GM12878 (cell line): ENCODE measurements around the gene FLNC. TPM values are rescaled to one million over a fixed set of nuclear protein-coding genes. Genes with fewer than 3 reads are reported as not detected.

ENCODE experiments used
- ATAC-seq: fragments of 200-7000 bp; cut with Tn5 transposase; 3 replicates; pipeline ENCODE4 v1.9.1; 2020; ENCODE audit warnings: mild to moderate bottlenecking, moderate library complexity
- BruUV-seq: library from RNA; stranded (reverse); fragments of 400-500 nt; replicated peaks from 2 replicates; lab custom pipeline; 2021; lab: Mats Ljungman, UMichigan
- CTCF ChIA-PET: fragments of 300-600 bp; sonication (Branson Sonifier 250); formaldehyde crosslinking; extraction: SDS; loops from one replicate; lab custom pipeline; 2021; ENCODE audit warnings: inconsistent platforms; lab: Yijun Ruan, JAX
- POLR2A ChIA-PET: fragments of 350-600 bp; formaldehyde crosslinking; extraction: SDS; loops from one replicate; lab custom pipeline; 2021; ENCODE audit warnings: inconsistent platforms; lab: Charles Lee
- RAD21 ChIA-PET: fragments of 300-600 bp; sonication (Branson Sonifier 250); formaldehyde crosslinking; loops from one replicate; lab custom pipeline; 2023; ENCODE audit warnings: antibody characterized with exemption; ENCODE audit not compliant: unreplicated experiment; lab: Charles Lee
- SMC1A ChIA-PET: fragments of 300-600 bp; sonication (Branson Sonifier 250); formaldehyde crosslinking; loops from one replicate; lab custom pipeline; 2023; ENCODE audit not compliant: unreplicated experiment, uncharacterized antibody; lab: Charles Lee
- DNase-seq: peaks from one replicate; pipeline ENCODE4 v3.0.0-alpha.2; 2011; ENCODE audit warnings: low read depth, low spot score
- FAIRE-seq: peaks from 3 replicates; lab custom pipeline; 2011; peaks lifted over from hg19 to GRCh38; lab: Jason Lieb, UNC
- H2AFZ ChIP-seq: 2 replicates; pipeline ENCODE4 v1.6.0; 2011; ENCODE audit warnings: low read depth, low read length, control low read depth; ENCODE audit not compliant: control insufficient read depth
- H3K27ac ChIP-seq: 2 replicates; pipeline ENCODE4 v1.5.1; 2011; ENCODE audit warnings: control low read depth; ENCODE audit not compliant: control insufficient read depth, insufficient read depth
- H3K27me3 ChIP-seq, 2 experiments: replicated peaks in 1 of 2; 2 replicates each; pipeline versions ENCODE4 v1.6.0 to v1.6.1; 2011; ENCODE audit warnings: low read length in 1 of 2; ENCODE audit not compliant: control insufficient read depth in 2 of 2, insufficient read depth in 2 of 2
- H3K36me3 ChIP-seq, 2 experiments: 2 replicates each; pipeline ENCODE4 v1.5.1; 2011; ENCODE audit warnings: low read length in 1 of 2; ENCODE audit not compliant: control insufficient read depth in 2 of 2, insufficient read depth in 2 of 2
- H3K4me1 ChIP-seq: 2 replicates; pipeline ENCODE4 v1.6.1; 2011; ENCODE audit warnings: mild to moderate bottlenecking, low read length, moderate library complexity, mixed read lengths; ENCODE audit not compliant: control insufficient read depth, insufficient read depth
- H3K4me2 ChIP-seq: 2 replicates; pipeline ENCODE4 v1.6.0; 2011; ENCODE audit warnings: control low read depth; ENCODE audit not compliant: control insufficient read depth, insufficient read depth
- H3K4me3 ChIP-seq: fragments of 200-600 bp; sonication (generic); 2 replicates; pipeline ENCODE4 v1.5.1; 2016
- H3K79me2 ChIP-seq: 2 replicates; pipeline ENCODE4 v1.6.0; 2011; ENCODE audit warnings: low read length; ENCODE audit not compliant: control insufficient read depth, insufficient read depth
- H3K9ac ChIP-seq: 2 replicates; pipeline ENCODE4 v1.8.0; 2011; ENCODE audit warnings: low read length, control low read depth, mixed read lengths; ENCODE audit not compliant: control insufficient read depth, insufficient read depth
- H3K9me3 ChIP-seq: replicated peaks from 3 replicates; pipeline ENCODE4 v1.5.1; 2011; ENCODE audit warnings: mild to moderate bottlenecking, low read length; ENCODE audit not compliant: control insufficient read depth, insufficient read depth
- H4K20me1 ChIP-seq: 2 replicates; pipeline ENCODE4 v1.6.0; 2011; ENCODE audit not compliant: control insufficient read depth, insufficient read depth
- POLR2A ChIP-seq: IDR thresholded peaks from 2 replicates; pipeline ENCODE4 v1.6.1; 2011; ENCODE audit warnings: low read depth, mild to moderate bottlenecking, low read length
- SPI1 ChIP-seq: IDR thresholded peaks from 2 replicates; pipeline ENCODE4 v1.6.1; 2011; ENCODE audit warnings: low read depth, mild to moderate bottlenecking, low read length, moderate library complexity, borderline replicate concordance; ENCODE audit not compliant: insufficient read depth
- SRF ChIP-seq, 2 experiments: IDR thresholded peaks; 2 replicates each; pipeline ENCODE4 v1.6.1; 2011; ENCODE audit warnings: low read depth in 2 of 2, low read length in 2 of 2, mild to moderate bottlenecking in 1 of 2, moderate library complexity in 1 of 2
- STAT1 ChIP-seq: fragments of 450-650 bp; conservative IDR thresholded peaks from 2 replicates; pipeline ENCODE4 v1.6.1; 2014; ENCODE audit warnings: antibody characterized with exemption, mild to moderate bottlenecking
- WGBS: methylation state at CpG from one replicate; pipeline ENCODE4 v1.1.6; 2016; ENCODE audit warnings: low lambda C conversion rate; ENCODE audit not compliant: insufficient replicate concordance, insufficient coverage; ENCODE audit errors: missing lambda C conversion rate; 5-methylcytosine and 5-hydroxymethylcytosine counted together
- in situ Hi-C: fragments of 300-500 bp; cut with MboI; formaldehyde crosslinking; loops from 9 replicates; pipeline ENCODE4 v1.14.3; 2018; ENCODE audit warnings: mixed read lengths
- intact Hi-C: fragments of 100-400 bp; cut with micrococcal nuclease; formaldehyde crosslinking; loops from one replicate; pipeline ENCODE4 v1.14.2; 2022; ENCODE audit not compliant: unreplicated experiment
- polyA plus RNA-seq, 11 experiments: library from polyadenylated mRNA; depleted of rRNA in 4 of 11; unstranded in 6 of 11; stranded (reverse) in 5 of 11; fragments of >200 nt; fragmentation: Nextera tagmentation in 4 of 11; fragmentation: Illumina TruSeq in 1 of 11; extraction: Ambion mirVana in 4 of 11; extraction: Trizol in 1 of 11; gene quantifications; 1 replicate in 1 of 11; 2 replicates in 10 of 11; pipeline versions ENCODE4 v1.2.1 to v1.2.3, GENCODE V29; 2011 to 2016; ENCODE audit warnings: inconsistent platforms in 2 of 11, missing spikeins in 2 of 11, low read depth in 1 of 11
- total RNA-seq, 4 experiments: library from RNA; depleted of rRNA in 3 of 4; stranded (reverse); fragments of >200 nt in 3 of 4; fragmentation: Illumina TruSeq in 1 of 4; extraction: Trizol in 1 of 4; gene quantifications; 2 replicates each; pipeline versions ENCODE4 v1.2.1 to v1.2.3, GENCODE V29; 2013 to 2021
- TF ChIP-seq, protein P1 (sequence below): fragments of 150-350 bp; IDR thresholded peaks from 2 replicates; pipeline ENCODE4 v1.6.1; 2016; ENCODE audit warnings: low read depth, low read length

The FLNC gene
- total and polyA plus RNA-seq, 10 of the 15 experiments (the other 5 are each of a cell fraction or from before 2014, with no cell fraction given), result 0.01 to 0.21 (median 0.06) TPM; not detected in 3

DNA sequence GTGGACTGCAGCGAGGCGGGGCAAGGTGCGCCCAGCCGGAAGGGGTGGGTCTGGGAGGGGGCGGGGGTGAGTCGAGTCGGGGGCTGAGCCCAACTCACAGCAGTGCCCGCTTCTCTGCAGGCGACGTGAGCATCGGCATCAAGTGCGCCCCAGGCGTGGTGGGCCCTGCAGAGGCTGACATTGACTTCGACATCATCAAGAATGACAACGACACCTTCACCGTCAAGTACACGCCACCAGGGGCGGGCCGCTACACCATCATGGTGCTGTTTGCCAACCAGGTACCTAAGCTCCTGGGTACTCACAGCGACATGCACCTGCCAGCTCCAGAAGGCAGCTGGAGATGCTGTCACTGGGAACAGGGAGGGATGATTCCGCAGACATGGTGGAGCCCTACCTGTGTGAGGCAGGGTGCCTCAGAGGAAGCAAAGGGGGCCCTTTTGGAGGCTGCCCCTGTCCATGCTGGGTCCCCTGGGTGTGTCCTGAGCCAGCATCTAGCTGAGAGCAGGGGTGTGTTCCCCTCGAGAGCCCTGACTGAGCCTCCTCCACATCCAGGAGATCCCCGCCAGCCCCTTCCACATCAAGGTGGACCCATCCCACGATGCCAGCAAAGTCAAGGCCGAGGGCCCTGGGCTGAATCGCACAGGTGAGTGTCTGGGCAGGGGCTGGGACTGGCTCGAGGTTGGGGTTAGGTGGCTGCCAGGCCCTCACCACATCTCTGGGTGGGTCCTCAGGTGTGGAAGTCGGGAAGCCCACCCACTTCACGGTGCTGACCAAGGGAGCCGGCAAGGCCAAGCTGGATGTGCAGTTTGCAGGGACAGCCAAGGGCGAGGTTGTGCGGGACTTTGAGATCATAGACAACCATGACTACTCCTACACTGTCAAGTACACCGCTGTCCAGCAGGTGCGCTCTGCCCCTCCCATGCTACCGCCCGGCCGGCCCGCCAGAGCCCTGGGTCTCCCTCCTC, 12.8 kb downstream of the FLNC start:
- POLR2A ChIA-PET, result no interaction called here

More for the DNA sequence above, 12.8 kb downstream of the FLNC start:
- intact Hi-C loops, result loop anchor here (1.0 kb wide), 2 partner anchors 40 to 248 kb away; no protein-coding TSS in a partner anchor
- H3K4me1 ChIP-seq, result no peaks in the 10 kb centered on the region; the same call in 1 of the 2 replicates
- ATAC-seq, result no peak
- in situ Hi-C loops, result no loop called here
- ChIA-PET CTCF (interaction anchor here (1.0 to 3.4 kb wide), 5 partner anchors 11 to 366 kb away, joined by 3 to 21 read pairs (median 4); partner anchors contain the start of gene ATP6V1F), RAD21 (interaction anchor here (1.0 to 1.4 kb wide), 3 partner anchors 41 to 249 kb away, joined by 3 to 6 read pairs (median 4); no protein-coding TSS in a partner anchor), SMC1A (interaction anchor here (0.6 to 1.4 kb wide), 3 partner anchors 41 to 367 kb away, joined by 3 to 7 read pairs (median 5); no protein-coding TSS in a partner anchor)
- H3K4me2 ChIP-seq, result no peak overlapping the region
- TF ChIP-seq POLR2A, result no peak
- no peak for TF ChIP-seq SPI1
- no peak for TF ChIP-seq SRF (IDR thresholded peaks at IDR 0.05; ENCODE audit: low read depth in 2 of 2, low read length in 2 of 2)
- no peak for TF ChIP-seq STAT1
- TF ChIP-seq, protein P1, sequence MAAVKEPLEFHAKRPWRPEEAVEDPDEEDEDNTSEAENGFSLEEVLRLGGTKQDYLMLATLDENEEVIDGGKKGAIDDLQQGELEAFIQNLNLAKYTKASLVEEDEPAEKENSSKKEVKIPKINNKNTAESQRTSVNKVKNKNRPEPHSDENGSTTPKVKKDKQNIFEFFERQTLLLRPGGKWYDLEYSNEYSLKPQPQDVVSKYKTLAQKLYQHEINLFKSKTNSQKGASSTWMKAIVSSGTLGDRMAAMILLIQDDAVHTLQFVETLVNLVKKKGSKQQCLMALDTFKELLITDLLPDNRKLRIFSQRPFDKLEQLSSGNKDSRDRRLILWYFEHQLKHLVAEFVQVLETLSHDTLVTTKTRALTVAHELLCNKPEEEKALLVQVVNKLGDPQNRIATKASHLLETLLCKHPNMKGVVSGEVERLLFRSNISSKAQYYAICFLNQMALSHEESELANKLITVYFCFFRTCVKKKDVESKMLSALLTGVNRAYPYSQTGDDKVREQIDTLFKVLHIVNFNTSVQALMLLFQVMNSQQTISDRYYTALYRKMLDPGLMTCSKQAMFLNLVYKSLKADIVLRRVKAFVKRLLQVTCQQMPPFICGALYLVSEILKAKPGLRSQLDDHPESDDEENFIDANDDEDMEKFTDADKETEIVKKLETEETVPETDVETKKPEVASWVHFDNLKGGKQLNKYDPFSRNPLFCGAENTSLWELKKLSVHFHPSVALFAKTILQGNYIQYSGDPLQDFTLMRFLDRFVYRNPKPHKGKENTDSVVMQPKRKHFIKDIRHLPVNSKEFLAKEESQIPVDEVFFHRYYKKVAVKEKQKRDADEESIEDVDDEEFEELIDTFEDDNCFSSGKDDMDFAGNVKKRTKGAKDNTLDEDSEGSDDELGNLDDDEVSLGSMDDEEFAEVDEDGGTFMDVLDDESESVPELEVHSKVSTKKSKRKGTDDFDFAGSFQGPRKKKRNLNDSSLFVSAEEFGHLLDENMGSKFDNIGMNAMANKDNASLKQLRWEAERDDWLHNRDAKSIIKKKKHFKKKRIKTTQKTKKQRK, result no peak
- H2AFZ ChIP-seq, result no peak overlapping the region
- no peaks in the 10 kb centered on the region for H3K9me3 ChIP-seq
- no TSS peak for BruUV-seq
- no peak overlapping the region for H3K27ac ChIP-seq
- DNase-seq, result no peak
- no peaks in the 10 kb centered on the region; a peak in 1 of 4 replicates for H3K27me3 ChIP-seq
- no peaks in the 10 kb centered on the region for H3K79me2 ChIP-seq
- WGBS, result 68% methylated on average over 22 of the region's 38 CpGs
- no peak for FAIRE-seq
- H3K4me3 ChIP-seq, result no peak overlapping the region
- no peaks in the 10 kb centered on the region for H4K20me1 ChIP-seq
- H3K9ac ChIP-seq, result no peak overlapping the region
- no peaks in the 10 kb centered on the region for H3K36me3 ChIP-seq
